Activated CD4-positive, CD25-positive, alpha-beta regulatory T cell treated with anti-CD3 and anti-CD28 coated beads, Interleukin-2, amount 50 U/mL, for 72 hours (primary cell): ENCODE measurements around the gene APRT.
"Not testable (repeated sequence)": the region's sequence is repeated elsewhere in the genome, so short reads cannot be mapped to it uniquely, and the experiment has no call there.

Experiments
- DNase-seq: peaks from one replicate; pipeline ENCODE4 v3.0.0; 2021

APRT gene

GRCh38 chr16:88785106-88785924 is 26.4 kb downstream of the APRT start, which contains the start of gene PIEZO1:
Gene PIEZO1, minus strand, starts transcription at chr16:88785220. Its CDS starts 256 bp downstream, at chr16:88784964.
- DNase-seq, result peak; percentile 83

DNA sequence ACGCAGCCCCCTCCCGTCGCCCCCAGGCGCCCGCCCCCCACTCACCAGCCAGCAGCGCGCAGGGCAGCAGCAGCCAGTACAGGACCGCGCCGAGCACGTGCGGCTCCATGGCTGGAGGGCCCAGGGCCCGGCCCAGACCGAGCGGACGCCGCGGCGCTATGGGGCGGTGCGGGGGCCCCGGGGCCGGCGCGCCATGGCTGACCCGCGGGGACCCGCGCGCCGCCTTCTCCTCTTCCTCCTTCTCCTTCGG is 26.9 kb downstream of the APRT start:
- no peak for DNase-seq

GRCh38 chr16:88784074-88784855 is 27.5 kb downstream of the APRT start:
- DNase-seq, result peak; percentile 52

DNA sequence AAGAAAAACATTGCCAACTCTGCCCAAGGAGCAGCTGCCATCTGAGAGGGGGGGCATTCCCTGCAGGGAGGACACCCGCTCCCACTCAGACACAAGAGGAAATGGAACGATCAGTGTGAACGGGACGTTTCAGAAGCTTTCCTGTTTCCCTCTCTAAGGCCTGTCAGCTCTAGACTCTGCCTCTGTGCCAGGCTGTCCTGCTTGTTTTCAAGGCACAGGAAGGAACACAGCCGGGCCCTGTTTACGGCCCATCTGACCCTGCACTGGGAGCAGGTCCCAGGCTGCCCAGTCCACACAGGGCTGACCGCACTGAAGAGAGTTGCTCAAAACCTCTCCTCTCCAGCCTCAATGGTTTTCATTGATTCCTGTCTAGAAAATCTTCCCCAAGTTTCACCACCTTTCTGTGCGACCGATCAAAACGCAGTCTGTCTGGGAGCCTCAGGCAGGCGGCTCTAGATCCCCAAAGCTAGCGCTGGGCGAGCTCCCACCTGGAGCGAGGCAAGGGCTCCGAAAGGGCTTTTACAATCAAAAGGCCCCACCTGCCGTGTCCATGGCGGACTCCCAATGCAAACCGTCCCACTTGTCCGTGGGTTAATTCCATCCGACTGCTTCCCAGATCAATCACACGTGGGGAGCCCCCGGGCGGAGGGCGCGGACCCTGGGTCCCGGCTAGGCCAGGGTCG is 28.2 kb downstream of the APRT start:
- DNase-seq, result no peak

DNA sequence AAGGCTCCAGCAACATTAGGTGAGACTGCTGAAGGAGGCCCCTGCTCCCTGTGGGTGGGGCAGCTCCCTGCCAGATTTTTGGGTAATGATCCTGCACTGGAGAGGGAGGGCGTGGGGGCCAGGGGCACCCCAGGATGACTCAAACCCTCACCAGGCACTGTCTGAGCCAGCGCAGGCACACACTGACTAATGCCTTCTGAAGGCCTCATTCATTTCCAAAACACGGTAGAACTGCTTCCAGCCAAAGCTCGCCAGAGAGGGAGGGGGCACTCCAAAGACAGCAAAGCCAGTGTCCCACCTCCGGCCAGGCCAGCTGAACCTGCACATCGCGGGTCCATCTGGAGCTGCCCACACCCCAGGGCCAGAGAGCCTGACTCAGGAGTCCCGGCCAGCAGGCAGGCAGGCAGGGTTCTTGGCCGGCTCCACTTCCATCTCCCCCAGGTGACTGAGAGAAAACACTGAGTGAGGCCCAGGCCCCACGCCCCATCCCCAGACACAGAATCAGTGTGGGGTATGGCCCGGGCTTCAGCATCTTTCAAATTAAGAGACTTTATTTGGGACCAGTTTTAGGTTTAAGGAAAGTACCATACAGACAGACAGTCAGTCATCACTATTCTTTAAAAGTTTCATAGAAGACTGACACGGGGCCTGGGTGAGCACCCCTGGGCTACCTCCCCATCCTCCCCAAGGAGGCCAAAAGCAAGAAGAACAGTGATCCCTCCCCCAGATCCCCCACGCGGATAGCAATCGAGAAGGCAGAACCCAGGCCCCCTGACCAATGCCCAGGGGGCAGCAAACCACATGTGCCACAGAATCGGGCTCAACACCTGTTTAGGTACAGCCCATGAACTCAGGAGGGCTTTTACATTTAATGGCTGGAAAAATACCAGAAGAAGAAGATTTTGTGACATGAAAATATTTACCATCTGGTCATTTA is 29.0 kb downstream of the APRT start:
- DNase-seq, result peak; percentile 62

GRCh38 chr16:88781140-88782077 is 30.3 kb downstream of the APRT start:
- DNase-seq, result peak; percentile 63

DNA sequence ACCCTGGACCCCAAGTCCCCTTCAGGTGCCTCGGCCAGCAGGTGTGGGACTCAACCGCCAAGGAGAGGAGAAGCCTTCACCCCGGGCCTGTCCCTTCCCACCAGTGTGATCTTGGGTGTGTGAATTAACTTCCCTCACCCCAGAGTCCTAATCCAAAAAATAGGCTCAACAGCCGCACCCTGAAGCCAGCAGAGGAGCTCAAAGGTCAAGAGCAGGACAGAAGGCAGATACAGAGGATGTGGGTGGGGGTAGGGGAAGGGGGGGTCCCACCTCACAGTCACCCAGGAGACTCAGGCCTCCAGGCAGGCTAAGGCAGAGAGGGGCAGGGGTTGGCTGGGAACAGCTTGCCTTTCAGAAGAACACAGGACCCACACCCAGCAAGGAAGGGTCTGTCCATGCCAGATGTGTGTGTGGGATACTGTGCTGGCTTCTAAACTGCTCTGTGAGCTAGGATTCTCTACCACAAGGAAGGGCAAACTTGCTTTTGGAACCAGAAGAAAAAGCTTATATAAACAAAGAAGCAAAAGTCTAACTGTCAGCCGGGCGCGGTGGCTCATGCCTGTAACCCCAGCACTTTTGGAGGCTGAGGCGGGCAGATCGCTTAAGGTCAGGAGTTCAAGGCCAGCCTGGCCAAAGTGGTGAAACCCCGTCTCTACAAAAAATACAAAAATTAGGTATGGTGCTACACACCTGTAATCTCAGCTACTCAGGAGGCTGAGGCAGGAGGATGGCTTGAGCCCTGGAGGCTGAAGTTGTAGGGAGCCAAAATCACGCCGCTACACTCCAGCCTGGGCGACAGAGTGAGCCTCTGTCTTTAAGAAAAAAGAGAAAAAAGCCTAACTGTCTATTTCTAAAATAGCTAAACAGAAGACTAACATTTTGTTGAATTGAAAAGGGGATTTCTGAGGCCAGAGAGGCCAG is 31.3 kb downstream of the APRT start:
- no peak for DNase-seq

- DNase-seq, result no peak
These were observed 32.2 kb downstream of the APRT start for GRCh38 chr16:88779406-88780141.

- no peak for DNase-seq
These were observed 33.1 kb downstream of the APRT start for GRCh38 chr16:88778541-88779065.

- DNase-seq, result no peak
These were observed 33.5 kb downstream of the APRT start for GRCh38 chr16:88778271-88778525.

GRCh38 chr16:88777471-88778270 is 34.1 kb downstream of the APRT start:
- DNase-seq, result no peak

DNA sequence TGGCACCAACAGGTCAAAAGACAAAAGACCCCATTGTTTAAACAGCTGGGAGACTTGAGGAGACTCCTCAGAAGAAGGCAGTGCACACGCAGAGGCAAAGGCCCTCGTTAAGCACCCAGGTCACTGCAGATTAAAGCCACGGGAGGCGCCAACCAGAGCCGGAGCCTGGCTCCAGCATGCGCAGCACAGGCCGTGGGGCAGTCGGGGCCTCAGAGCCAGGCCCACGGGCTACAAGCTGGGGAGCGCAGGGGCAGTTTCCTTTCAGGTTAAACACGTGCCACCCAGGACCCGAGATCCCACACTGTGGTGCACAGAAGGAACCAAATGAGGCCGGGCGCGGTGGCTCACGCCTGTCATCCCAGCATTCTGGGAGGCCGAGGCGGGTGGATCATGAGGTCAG is 35.9 kb downstream of the APRT start:
- DNase-seq, result no peak

DNA sequence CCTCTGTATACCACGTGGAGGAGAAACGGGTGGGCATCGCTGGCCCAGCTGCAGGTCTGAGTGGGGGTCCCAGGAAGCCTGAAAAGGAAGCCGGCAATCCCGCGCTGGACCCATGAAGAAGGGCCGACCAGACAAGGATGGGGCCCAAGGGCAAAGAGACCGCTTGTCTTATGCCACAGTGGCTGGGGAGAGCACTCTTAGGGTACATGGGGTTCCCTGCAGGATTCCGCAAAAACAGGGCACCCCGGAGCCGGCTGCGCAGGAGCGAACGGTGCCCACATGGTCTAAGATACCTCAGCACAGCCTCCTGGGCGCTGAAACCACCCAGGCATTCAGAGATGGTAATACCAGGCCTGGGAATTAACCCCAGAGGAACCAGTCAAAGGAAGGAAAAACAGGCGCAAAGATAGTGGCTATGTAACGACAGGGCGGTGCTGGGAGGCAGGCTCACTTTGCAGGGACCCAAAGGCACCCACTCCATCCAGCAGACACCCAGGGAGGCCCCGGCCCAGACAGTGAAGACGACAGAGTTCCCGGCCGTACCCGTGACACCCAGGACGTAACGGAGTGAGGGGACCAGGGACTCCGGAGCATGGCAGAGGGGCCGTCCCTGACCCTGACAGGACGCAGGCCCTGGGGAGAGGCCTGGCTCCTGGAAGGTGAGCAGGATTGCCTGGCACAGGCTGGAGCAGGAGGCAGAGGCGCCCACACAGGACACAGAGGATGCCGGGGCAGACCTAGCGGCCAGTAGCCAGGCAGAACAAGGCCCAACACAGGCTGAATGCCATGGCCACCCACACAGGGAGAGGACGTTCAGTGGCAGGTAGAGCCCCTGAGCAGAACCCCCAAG is 37.0 kb downstream of the APRT start:
- no peak for DNase-seq

- no peak for DNase-seq
These were observed 37.9 kb downstream of the APRT start for GRCh38 chr16:88773812-88774291.

GRCh38 chr16:88772871-88773811 is 38.6 kb downstream of the APRT start:
- DNase-seq, result no peak

DNA sequence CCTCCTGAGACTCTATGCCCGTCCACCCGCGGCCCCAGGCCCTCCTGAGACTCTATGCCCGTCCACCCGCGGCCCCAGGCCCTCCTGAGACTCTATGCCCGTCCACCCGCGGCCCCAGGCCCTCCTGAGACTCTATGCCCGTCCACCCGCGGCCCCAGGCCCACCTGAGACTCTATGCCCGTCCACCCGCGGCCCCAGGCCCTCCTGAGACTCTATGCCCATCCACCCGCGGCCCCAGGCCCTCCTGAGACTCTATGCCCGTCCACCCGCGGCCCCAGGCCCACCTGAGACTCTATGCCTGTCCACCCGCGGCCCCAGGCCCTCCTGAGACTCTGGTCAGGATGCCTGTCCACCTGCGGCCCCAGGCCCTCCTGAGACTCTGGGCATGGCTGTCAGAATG is 39.9 kb downstream of the APRT start:
- DNase-seq, result not testable (repeated sequence)
